RKO (cell line): Measurements from ENCODE around the gene SCYL1.
A peak's percentile ranks its signal among the peaks of the same experiment; 100 is the strongest.

Source experiments
- DNase-seq: peaks from one replicate; pipeline ENCODE4 v3.0.0-alpha.2; 2016; ENCODE audit warnings: low spot score

Gene SCYL1

GRCh38 chr11:65493367-65494176 is 31.3 kb upstream of the SCYL1 start:
- peak; percentile 92 for DNase-seq

- DNase-seq: peak; percentile 26
These were observed 28.4 kb upstream of the SCYL1 start for GRCh38 chr11:65496304-65497140.

- DNase-seq: peak; percentile 99
These were observed 27.5 kb upstream of the SCYL1 start for GRCh38 chr11:65497141-65498041.

- peak; percentile 74 for DNase-seq
These were observed 26.7 kb upstream of the SCYL1 start for GRCh38 chr11:65498042-65498726.

- DNase-seq: no peak
These were observed 26.2 kb upstream of the SCYL1 start for GRCh38 chr11:65498727-65498976.

DNA sequence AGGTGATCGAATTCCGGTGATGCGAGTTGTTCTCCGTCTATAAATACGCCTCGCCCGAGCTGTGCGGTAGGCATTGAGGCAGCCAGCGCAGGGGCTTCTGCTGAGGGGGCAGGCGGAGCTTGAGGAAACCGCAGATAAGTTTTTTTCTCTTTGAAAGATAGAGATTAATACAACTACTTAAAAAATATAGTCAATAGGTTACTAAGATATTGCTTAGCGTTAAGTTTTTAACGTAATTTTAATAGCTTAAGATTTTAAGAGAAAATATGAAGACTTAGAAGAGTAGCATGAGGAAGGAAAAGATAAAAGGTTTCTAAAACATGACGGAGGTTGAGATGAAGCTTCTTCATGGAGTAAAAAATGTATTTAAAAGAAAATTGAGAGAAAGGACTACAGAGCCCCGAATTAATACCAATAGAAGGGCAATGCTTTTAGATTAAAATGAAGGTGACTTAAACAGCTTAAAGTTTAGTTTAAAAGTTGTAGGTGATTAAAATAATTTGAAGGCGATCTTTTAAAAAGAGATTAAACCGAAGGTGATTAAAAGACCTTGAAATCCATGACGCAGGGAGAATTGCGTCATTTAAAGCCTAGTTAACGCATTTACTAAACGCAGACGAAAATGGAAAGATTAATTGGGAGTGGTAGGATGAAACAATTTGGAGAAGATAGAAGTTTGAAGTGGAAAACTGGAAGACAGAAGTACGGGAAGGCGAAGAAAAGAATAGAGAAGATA is 25.7 kb upstream of the SCYL1 start, which contains the start of gene MALAT1:
TSS of gene MALAT1 (plus strand) at position 69 of the 736 bp plus-strand sequence.
- DNase-seq: peak; percentile 91

DNA sequence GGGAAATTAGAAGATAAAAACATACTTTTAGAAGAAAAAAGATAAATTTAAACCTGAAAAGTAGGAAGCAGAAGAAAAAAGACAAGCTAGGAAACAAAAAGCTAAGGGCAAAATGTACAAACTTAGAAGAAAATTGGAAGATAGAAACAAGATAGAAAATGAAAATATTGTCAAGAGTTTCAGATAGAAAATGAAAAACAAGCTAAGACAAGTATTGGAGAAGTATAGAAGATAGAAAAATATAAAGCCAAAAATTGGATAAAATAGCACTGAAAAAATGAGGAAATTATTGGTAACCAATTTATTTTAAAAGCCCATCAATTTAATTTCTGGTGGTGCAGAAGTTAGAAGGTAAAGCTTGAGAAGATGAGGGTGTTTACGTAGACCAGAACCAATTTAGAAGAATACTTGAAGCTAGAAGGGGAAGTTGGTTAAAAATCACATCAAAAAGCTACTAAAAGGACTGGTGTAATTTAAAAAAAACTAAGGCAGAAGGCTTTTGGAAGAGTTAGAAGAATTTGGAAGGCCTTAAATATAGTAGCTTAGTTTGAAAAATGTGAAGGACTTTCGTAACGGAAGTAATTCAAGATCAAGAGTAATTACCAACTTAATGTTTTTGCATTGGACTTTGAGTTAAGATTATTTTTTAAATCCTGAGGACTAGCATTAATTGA is 25.0 kb upstream of the SCYL1 start:
- DNase-seq: no peak

- DNase-seq: peak; percentile 70
These were observed 24.3 kb upstream of the SCYL1 start for GRCh38 chr11:65500387-65501185.

GRCh38 chr11:65501186-65501471 is 23.8 kb upstream of the SCYL1 start:
- DNase-seq: peak; percentile 46

DNA sequence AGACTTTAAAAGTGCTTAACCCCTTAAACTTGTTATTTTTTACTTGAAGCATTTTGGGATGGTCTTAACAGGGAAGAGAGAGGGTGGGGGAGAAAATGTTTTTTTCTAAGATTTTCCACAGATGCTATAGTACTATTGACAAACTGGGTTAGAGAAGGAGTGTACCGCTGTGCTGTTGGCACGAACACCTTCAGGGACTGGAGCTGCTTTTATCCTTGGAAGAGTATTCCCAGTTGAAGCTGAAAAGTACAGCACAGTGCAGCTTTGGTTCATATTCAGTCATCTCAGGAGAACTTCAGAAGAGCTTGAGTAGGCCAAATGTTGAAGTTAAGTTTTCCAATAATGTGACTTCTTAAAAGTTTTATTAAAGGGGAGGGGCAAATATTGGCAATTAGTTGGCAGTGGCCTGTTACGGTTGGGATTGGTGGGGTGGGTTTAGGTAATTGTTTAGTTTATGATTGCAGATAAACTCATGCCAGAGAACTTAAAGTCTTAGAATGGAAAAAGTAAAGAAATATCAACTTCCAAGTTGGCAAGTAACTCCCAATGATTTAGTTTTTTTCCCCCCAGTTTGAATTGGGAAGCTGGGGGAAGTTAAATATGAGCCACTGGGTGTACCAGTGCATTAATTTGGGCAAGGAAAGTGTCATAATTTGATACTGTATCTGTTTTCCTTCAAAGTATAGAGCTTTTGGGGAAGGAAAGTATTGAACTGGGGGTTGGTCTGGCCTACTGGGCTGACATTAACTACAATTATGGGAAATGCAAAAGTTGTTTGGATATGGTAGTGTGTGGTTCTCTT is 23.2 kb upstream of the SCYL1 start:
- peak; percentile 62 for DNase-seq

DNA sequence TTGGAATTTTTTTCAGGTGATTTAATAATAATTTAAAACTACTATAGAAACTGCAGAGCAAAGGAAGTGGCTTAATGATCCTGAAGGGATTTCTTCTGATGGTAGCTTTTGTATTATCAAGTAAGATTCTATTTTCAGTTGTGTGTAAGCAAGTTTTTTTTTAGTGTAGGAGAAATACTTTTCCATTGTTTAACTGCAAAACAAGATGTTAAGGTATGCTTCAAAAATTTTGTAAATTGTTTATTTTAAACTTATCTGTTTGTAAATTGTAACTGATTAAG is 22.7 kb upstream of the SCYL1 start:
- no peak for DNase-seq

- peak; percentile 68 for DNase-seq
These were observed 22.1 kb upstream of the SCYL1 start for GRCh38 chr11:65502555-65503367.

- peak; percentile 51 for DNase-seq
These were observed 21.4 kb upstream of the SCYL1 start for GRCh38 chr11:65503368-65503948.

DNA sequence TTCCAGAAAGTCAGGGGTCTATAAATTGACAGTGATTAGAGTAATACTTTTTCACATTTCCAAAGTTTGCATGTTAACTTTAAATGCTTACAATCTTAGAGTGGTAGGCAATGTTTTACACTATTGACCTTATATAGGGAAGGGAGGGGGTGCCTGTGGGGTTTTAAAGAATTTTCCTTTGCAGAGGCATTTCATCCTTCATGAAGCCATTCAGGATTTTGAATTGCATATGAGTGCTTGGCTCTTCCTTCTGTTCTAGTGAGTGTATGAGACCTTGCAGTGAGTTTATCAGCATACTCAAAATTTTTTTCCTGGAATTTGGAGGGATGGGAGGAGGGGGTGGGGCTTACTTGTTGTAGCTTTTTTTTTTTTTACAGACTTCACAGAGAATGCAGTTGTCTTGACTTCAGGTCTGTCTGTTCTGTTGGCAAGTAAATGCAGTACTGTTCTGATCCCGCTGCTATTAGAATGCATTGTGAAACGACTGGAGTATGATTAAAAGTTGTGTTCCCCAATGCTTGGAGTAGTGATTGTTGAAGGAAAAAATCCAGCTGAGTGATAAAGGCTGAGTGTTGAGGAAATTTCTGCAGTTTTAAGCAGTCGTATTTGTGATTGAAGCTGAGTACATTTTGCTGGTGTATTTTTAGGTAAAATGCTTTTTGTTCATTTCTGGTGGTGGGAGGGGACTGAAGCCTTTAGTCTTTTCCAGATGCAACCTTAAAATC is 20.8 kb upstream of the SCYL1 start:
- peak; percentile 54 for DNase-seq

GRCh38 chr11:65504674-65505465 is 20.0 kb upstream of the SCYL1 start:
- DNase-seq: peak; percentile 48
